ENCODE measurements around the gene FAM135A. TPM values are rescaled to one million over a fixed set of nuclear protein-coding genes. Genes with fewer than 3 reads are reported as not detected.
A peak's percentile ranks its signal among the peaks of the same experiment; 100 is the strongest.

The FAM135A gene
- total and polyA plus RNA-seq, 10 of the 15 experiments (the other 5 are each of a cell fraction or from before 2014, with no cell fraction given), result 3.9 to 24.5 (median 13.7) TPM

GRCh38 chr6:70414813-70415212 is 1.5 kb downstream of the FAM135A start:
- FAIRE-seq (no peak), ATAC-seq (no peak), DNase-seq (ENCODE audit: low read depth, low spot score) (no peak)
- Histone ChIP-seq H3K4me2 (ENCODE audit: control insufficient read depth, insufficient read depth) (peak overlapping the region; percentile 49), H3K79me2 (ENCODE audit: control insufficient read depth, insufficient read depth, low read length) (peaks cover 46% of the 10 kb centered on the region), H3K9me3 (replicated peaks; ENCODE audit: control insufficient read depth, insufficient read depth, low read length) (peaks cover 2% of the 10 kb centered on the region; the same call in 1 of the 3 replicates), H4K20me1 (ENCODE audit: control insufficient read depth, insufficient read depth) (no peaks in the 10 kb centered on the region), H3K36me3 (ENCODE audit: control insufficient read depth in 2 of 2, insufficient read depth in 2 of 2, low read length in 1 of 2) (peaks cover 0 to 2% of the 10 kb centered on the region in 2 experiments; a peak in 1 of 4 replicates), H2AFZ (ENCODE audit: control insufficient read depth, low read depth, low read length) (no peak overlapping the region), H3K27ac (ENCODE audit: control insufficient read depth, insufficient read depth) (peak overlapping the region; percentile 74), H3K4me3 (peak overlapping the region; percentile 87), H3K4me1 (ENCODE audit: control insufficient read depth, insufficient read depth, low read length) (no peaks in the 10 kb centered on the region), H3K9ac (ENCODE audit: control insufficient read depth, insufficient read depth, low read length) (0 out of 2 replicates have a peak overlapping the region, but pooled peaks have one; percentile 0), H3K27me3 (replicated peaks in 1 of 2; ENCODE audit: control insufficient read depth in 2 of 2, insufficient read depth in 2 of 2, low read length in 1 of 2) (no peaks in the 10 kb centered on the region)
- SMC1A ChIA-PET (ENCODE audit: uncharacterized antibody, unreplicated experiment), result interaction anchor here (0.7 to 2.8 kb wide), 7 partner anchors 14 to 272 kb away, joined by 3 to 8 read pairs (median 3); no protein-coding TSS in a partner anchor
- CTCF ChIA-PET, result interaction anchor here (0.6 to 8.3 kb wide), 10 partner anchors 43 to 1773 kb away, joined by 3 to 36 read pairs (median 4); partner anchors contain the start of genes SDHAF4 and SMAP1
- no peak for TF ChIP-seq USF2 (IDR thresholded peaks at IDR 0.05; ENCODE audit: borderline replicate concordance, low read depth, low read length)
- TF ChIP-seq SREBF2 (IDR thresholded peaks at IDR 0.05; ENCODE audit: low read length), result no peak
- TF ChIP-seq SMC3 (IDR thresholded peaks at IDR 0.05; ENCODE audit: borderline replicate concordance, low read length), result no peak
- no peak for TF ChIP-seq HDAC2 (IDR thresholded peaks at IDR 0.05)
- no peak for TF ChIP-seq MXI1 (IDR thresholded peaks at IDR 0.05; ENCODE audit: low read depth, low read length)
- no peak for TF ChIP-seq HDAC6 (IDR thresholded peaks at IDR 0.05; ENCODE audit: unreplicated experiment)
- no peak for TF ChIP-seq BHLHE40 (IDR thresholded peaks at IDR 0.05; ENCODE audit: borderline replicate concordance in 1 of 2, low read depth in 2 of 2, low read length in 1 of 2)
- TF ChIP-seq JUND (IDR thresholded peaks at IDR 0.05; ENCODE audit: low read depth, low read length), result no peak
- no peak for TF ChIP-seq ZNF622 (IDR thresholded peaks at IDR 0.05)
- no peak for TF ChIP-seq PAX8 (IDR thresholded peaks at IDR 0.05)
- no peak for TF ChIP-seq ZBTB40 (IDR thresholded peaks at IDR 0.05; ENCODE audit: borderline replicate concordance)
- no peak for TF ChIP-seq RCOR1 (conservative IDR thresholded peaks at IDR 0.05; ENCODE audit: low read depth, low read length)
- TF ChIP-seq RBBP5 (conservative IDR thresholded peaks at IDR 0.05), result no peak
- TF ChIP-seq ZNF274 (IDR thresholded peaks at IDR 0.05; ENCODE audit: insufficient read depth, insufficient read length), result no peak
- TF ChIP-seq CEBPB (IDR thresholded peaks at IDR 0.05; ENCODE audit: borderline replicate concordance in 1 of 2, low read depth in 2 of 2, low read length in 2 of 2), result no peak
- RAD21 ChIA-PET (ENCODE audit: unreplicated experiment), result interaction anchor here (0.6 to 2.1 kb wide), 5 partner anchors 194 to 879 kb away, joined by 3 to 7 read pairs (median 4); no protein-coding TSS in a partner anchor
- POLR2A ChIA-PET, result interaction anchor here (0.6 to 3.2 kb wide), 6 partner anchors 31 to 875 kb away, joined by 3 to 12 read pairs (median 4); partner anchors contain the start of gene SMAP1
- TSS peak; percentile 56 for BruUV-seq (replicated peaks)
- intact Hi-C loops (cut with micrococcal nuclease; ENCODE audit: unreplicated experiment) (loop anchor here (5.0 kb wide), 1 partner anchor 252 kb away; the partner anchor contains the start of gene SMAP1), in situ Hi-C loops (cut with MboI) (no loop called here)
- WGBS (ENCODE audit: insufficient coverage, insufficient replicate concordance, low lambda C conversion rate, missing lambda C conversion rate), result 24% methylated on average over 2 of the region's 2 CpGs

Data from GM12878 (cell line).